GM12878 (cell line): ENCODE results near the gene ZNF880. TPM values are rescaled to one million over a fixed set of nuclear protein-coding genes. Genes with fewer than 3 reads are reported as not detected.
A peak's percentile ranks its signal among the peaks of the same experiment; 100 is the strongest.

Experiments
- ATAC-seq: fragments of 200-7000 bp; cut with Tn5 transposase; 3 replicates; pipeline ENCODE4 v1.9.1; 2020; ENCODE audit warnings: mild to moderate bottlenecking, moderate library complexity
- BruUV-seq: library from RNA; stranded (reverse); fragments of 400-500 nt; replicated peaks from 2 replicates; lab custom pipeline; 2021; lab: Mats Ljungman, UMichigan
- CTCF ChIA-PET: fragments of 300-600 bp; sonication (Branson Sonifier 250); formaldehyde crosslinking; extraction: SDS; loops from one replicate; lab custom pipeline; 2021; ENCODE audit warnings: inconsistent platforms; lab: Yijun Ruan, JAX
- POLR2A ChIA-PET: fragments of 350-600 bp; formaldehyde crosslinking; extraction: SDS; loops from one replicate; lab custom pipeline; 2021; ENCODE audit warnings: inconsistent platforms; lab: Charles Lee
- RAD21 ChIA-PET: fragments of 300-600 bp; sonication (Branson Sonifier 250); formaldehyde crosslinking; loops from one replicate; lab custom pipeline; 2023; ENCODE audit warnings: antibody characterized with exemption; ENCODE audit not compliant: unreplicated experiment; lab: Charles Lee
- SMC1A ChIA-PET: fragments of 300-600 bp; sonication (Branson Sonifier 250); formaldehyde crosslinking; loops from one replicate; lab custom pipeline; 2023; ENCODE audit not compliant: unreplicated experiment, uncharacterized antibody; lab: Charles Lee
- DNase-seq: peaks from one replicate; pipeline ENCODE4 v3.0.0-alpha.2; 2011; ENCODE audit warnings: low read depth, low spot score
- FAIRE-seq: peaks from 3 replicates; lab custom pipeline; 2011; peaks lifted over from hg19 to GRCh38; lab: Jason Lieb, UNC
- H2AFZ ChIP-seq: 2 replicates; pipeline ENCODE4 v1.6.0; 2011; ENCODE audit warnings: low read depth, low read length, control low read depth; ENCODE audit not compliant: control insufficient read depth
- H3K27ac ChIP-seq: 2 replicates; pipeline ENCODE4 v1.5.1; 2011; ENCODE audit warnings: control low read depth; ENCODE audit not compliant: control insufficient read depth, insufficient read depth
- H3K27me3 ChIP-seq, 2 experiments: replicated peaks in 1 of 2; 2 replicates each; pipeline versions ENCODE4 v1.6.0 to v1.6.1; 2011; ENCODE audit warnings: low read length in 1 of 2; ENCODE audit not compliant: control insufficient read depth in 2 of 2, insufficient read depth in 2 of 2
- H3K36me3 ChIP-seq, 2 experiments: 2 replicates each; pipeline ENCODE4 v1.5.1; 2011; ENCODE audit warnings: low read length in 1 of 2; ENCODE audit not compliant: control insufficient read depth in 2 of 2, insufficient read depth in 2 of 2
- H3K4me1 ChIP-seq: 2 replicates; pipeline ENCODE4 v1.6.1; 2011; ENCODE audit warnings: mild to moderate bottlenecking, low read length, moderate library complexity, mixed read lengths; ENCODE audit not compliant: control insufficient read depth, insufficient read depth
- H3K4me2 ChIP-seq: 2 replicates; pipeline ENCODE4 v1.6.0; 2011; ENCODE audit warnings: control low read depth; ENCODE audit not compliant: control insufficient read depth, insufficient read depth
- H3K4me3 ChIP-seq: fragments of 200-600 bp; sonication (generic); 2 replicates; pipeline ENCODE4 v1.5.1; 2016
- H3K79me2 ChIP-seq: 2 replicates; pipeline ENCODE4 v1.6.0; 2011; ENCODE audit warnings: low read length; ENCODE audit not compliant: control insufficient read depth, insufficient read depth
- H3K9ac ChIP-seq: 2 replicates; pipeline ENCODE4 v1.8.0; 2011; ENCODE audit warnings: low read length, control low read depth, mixed read lengths; ENCODE audit not compliant: control insufficient read depth, insufficient read depth
- H3K9me3 ChIP-seq: replicated peaks from 3 replicates; pipeline ENCODE4 v1.5.1; 2011; ENCODE audit warnings: mild to moderate bottlenecking, low read length; ENCODE audit not compliant: control insufficient read depth, insufficient read depth
- H4K20me1 ChIP-seq: 2 replicates; pipeline ENCODE4 v1.6.0; 2011; ENCODE audit not compliant: control insufficient read depth, insufficient read depth
- E2F4 ChIP-seq: IDR thresholded peaks from 2 replicates; pipeline ENCODE4 v1.6.1; 2012; ENCODE audit warnings: low read depth, low read length, improper control_type of control experiment
- GATAD2B ChIP-seq: fragments of 450-650 bp; conservative IDR thresholded peaks from 2 replicates; pipeline ENCODE4 v1.6.1; 2017; ENCODE audit warnings: low read depth, mild to moderate bottlenecking, moderate library complexity
- HDAC6 ChIP-seq: fragments of 200-600 bp; sonication (generic); IDR thresholded peaks from one replicate; pipeline ENCODE4 v1.8.0; 2017; ENCODE audit warnings: antibody characterized with exemption; ENCODE audit not compliant: unreplicated experiment
- HSF1 ChIP-seq: fragments of 150-350 bp; IDR thresholded peaks from 2 replicates; pipeline ENCODE4 v1.6.1; 2014; ENCODE audit warnings: mild to moderate bottlenecking, low read depth, low read length
- NFIC ChIP-seq: IDR thresholded peaks from 2 replicates; pipeline ENCODE4 v1.6.1; 2012; ENCODE audit warnings: low read depth, mild to moderate bottlenecking, inconsistent platforms, low read length, moderate library complexity
- NR2C1 ChIP-seq: fragments of 450-650 bp; IDR thresholded peaks from 2 replicates; pipeline ENCODE4 v1.6.1; 2017; ENCODE audit warnings: antibody characterized with exemption, mild to moderate bottlenecking, moderate library complexity
- NR2F1 ChIP-seq: fragments of 450-650 bp; conservative IDR thresholded peaks from 2 replicates; pipeline ENCODE4 v1.6.1; 2017; ENCODE audit warnings: mild to moderate bottlenecking
- ZSCAN29 ChIP-seq: fragments of 450-650 bp; IDR thresholded peaks from 2 replicates; pipeline ENCODE4 v1.6.1; 2017; ENCODE audit warnings: mild to moderate bottlenecking, moderate library complexity
- WGBS: methylation state at CpG from one replicate; pipeline ENCODE4 v1.1.6; 2016; ENCODE audit warnings: low lambda C conversion rate; ENCODE audit not compliant: insufficient replicate concordance, insufficient coverage; ENCODE audit errors: missing lambda C conversion rate; 5-methylcytosine and 5-hydroxymethylcytosine counted together
- in situ Hi-C: fragments of 300-500 bp; cut with MboI; formaldehyde crosslinking; loops from 9 replicates; pipeline ENCODE4 v1.14.3; 2018; ENCODE audit warnings: mixed read lengths
- intact Hi-C: fragments of 100-400 bp; cut with micrococcal nuclease; formaldehyde crosslinking; loops from one replicate; pipeline ENCODE4 v1.14.2; 2022; ENCODE audit not compliant: unreplicated experiment
- polyA plus RNA-seq, 11 experiments: library from polyadenylated mRNA; depleted of rRNA in 4 of 11; unstranded in 6 of 11; stranded (reverse) in 5 of 11; fragments of >200 nt; fragmentation: Nextera tagmentation in 4 of 11; fragmentation: Illumina TruSeq in 1 of 11; extraction: Ambion mirVana in 4 of 11; extraction: Trizol in 1 of 11; gene quantifications; 1 replicate in 1 of 11; 2 replicates in 10 of 11; pipeline versions ENCODE4 v1.2.1 to v1.2.3, GENCODE V29; 2011 to 2016; ENCODE audit warnings: inconsistent platforms in 2 of 11, missing spikeins in 2 of 11, low read depth in 1 of 11
- total RNA-seq, 4 experiments: library from RNA; depleted of rRNA in 3 of 4; stranded (reverse); fragments of >200 nt in 3 of 4; fragmentation: Illumina TruSeq in 1 of 4; extraction: Trizol in 1 of 4; gene quantifications; 2 replicates each; pipeline versions ENCODE4 v1.2.1 to v1.2.3, GENCODE V29; 2013 to 2021

ZNF880 gene
- total and polyA plus RNA-seq, 10 of the 15 experiments (the other 5 are each of a cell fraction or from before 2014, with no cell fraction given), result 14.4 to 45.2 (median 21.9) TPM

GRCh38 chr19:52369559-52370340, at the start of gene ZNF880 (continued):
- TF ChIP-seq HSF1 (no peak), NR2C1 (peak; percentile 90)

GRCh38 chr19:52322429-52322828, 47.3 kb upstream of the ZNF880 start:
- POLR2A ChIA-PET, result no interaction called here
- BruUV-seq, result no TSS peak
- no peak for DNase-seq
- H3K4me1 ChIP-seq, result no peaks in the 10 kb centered on the region
- no peak overlapping the region for H3K4me3 ChIP-seq
- H3K27me3 ChIP-seq, result no peaks in the 10 kb centered on the region
- intact Hi-C loops, result no loop called here
- WGBS, result 99% methylated on average over 6 of the region's 6 CpGs
- no peaks in the 10 kb centered on the region for H3K79me2 ChIP-seq
- no peak for TF ChIP-seq E2F4
- TF ChIP-seq HDAC6, result no peak
- TF ChIP-seq GATAD2B, result no peak
- no peak for TF ChIP-seq ZSCAN29
- TF ChIP-seq HSF1, result no peak
- no peak for TF ChIP-seq NFIC
- no peak for TF ChIP-seq NR2F1
- TF ChIP-seq, all 136 proteins: peak for 0
- FAIRE-seq (no peak), ATAC-seq (no peak)
- Histone ChIP-seq H3K9ac (no peak overlapping the region), H2AFZ (no peak overlapping the region), H3K27ac (no peak overlapping the region), H3K36me3 (peaks cover 2 to 24% of the 10 kb centered on the region in 2 experiments), H4K20me1 (no peaks in the 10 kb centered on the region), H3K4me2 (no peak overlapping the region), H3K9me3 (peaks cover 49% of the 10 kb centered on the region)
- CTCF ChIA-PET, result no interaction called here
- in situ Hi-C loops, result no loop called here
- SMC1A ChIA-PET, result no interaction called here
- RAD21 ChIA-PET, result no interaction called here
